Stromal cell of bone marrow (primary cell): Measurements from ENCODE around the gene LYZL4.

Source experiments
- DNase-seq: peaks from one replicate; pipeline ENCODE4 v3.0.0-alpha.2; 2012; ENCODE audit warnings: low read depth

The LYZL4 gene, protein sequence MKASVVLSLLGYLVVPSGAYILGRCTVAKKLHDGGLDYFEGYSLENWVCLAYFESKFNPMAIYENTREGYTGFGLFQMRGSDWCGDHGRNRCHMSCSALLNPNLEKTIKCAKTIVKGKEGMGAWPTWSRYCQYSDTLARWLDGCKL

DNA sequence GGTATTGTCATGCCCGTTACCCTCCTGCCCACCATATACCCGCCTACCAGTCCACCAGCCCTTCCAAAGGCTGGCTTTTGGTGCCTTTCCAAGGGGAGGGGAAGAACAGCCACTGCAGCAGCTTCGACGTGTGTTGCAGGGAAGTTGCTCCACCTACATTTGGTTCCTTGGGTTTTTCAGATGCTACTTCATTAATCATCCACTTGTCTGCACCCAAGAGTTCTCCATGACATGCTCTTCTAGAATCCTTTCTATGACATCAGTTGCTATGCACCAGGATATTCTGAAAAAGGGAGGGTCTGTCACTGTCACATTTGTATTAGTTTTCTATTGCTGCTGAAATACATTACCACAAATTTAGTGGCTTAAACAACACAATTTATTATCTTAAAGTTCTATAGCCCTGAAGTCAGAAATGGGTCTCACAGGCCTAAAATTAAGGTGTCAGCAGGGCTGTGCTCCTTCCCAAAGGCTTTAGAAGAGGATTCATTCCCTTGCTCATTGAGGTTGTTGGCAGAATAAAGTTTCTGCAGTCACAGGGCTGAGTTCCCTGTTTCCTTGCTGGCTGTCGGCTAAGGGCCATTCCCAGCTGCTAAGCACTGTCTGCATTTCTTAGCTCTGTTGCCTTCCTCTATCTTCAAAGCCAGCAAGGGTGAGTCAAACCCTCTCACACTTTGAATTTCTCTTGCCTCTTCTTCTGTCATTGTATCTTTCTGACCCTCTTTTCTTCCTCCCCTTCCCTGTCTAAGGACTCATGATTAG lies at the start of gene LYZL4:
Gene LYZL4 (minus strand): TSS at position 241 of the 762 bp plus-strand sequence. CDS start 3,359 bp downstream, outside the sequence.
- no peak for DNase-seq

DNA sequence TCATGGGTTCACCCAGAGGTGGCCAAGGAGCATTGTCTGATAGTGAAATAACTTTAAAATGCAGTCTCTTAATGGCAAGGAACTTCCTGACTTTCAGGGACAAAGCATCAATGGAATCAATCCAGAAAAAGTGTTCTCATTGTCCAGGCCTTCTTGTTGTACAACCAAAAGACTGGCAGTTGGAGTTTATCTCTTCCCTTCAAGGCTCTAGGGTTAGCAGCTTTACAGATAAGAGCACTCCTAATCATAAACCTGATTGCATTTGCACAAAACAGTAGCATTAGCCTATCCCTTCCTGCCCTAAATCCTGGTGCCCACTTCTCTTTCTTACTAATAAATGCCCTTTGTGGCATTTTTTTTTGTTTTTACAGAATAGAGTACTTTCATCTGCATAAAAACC lies 48.7 kb upstream of the LYZL4 start:
- DNase-seq: no peak

DNA sequence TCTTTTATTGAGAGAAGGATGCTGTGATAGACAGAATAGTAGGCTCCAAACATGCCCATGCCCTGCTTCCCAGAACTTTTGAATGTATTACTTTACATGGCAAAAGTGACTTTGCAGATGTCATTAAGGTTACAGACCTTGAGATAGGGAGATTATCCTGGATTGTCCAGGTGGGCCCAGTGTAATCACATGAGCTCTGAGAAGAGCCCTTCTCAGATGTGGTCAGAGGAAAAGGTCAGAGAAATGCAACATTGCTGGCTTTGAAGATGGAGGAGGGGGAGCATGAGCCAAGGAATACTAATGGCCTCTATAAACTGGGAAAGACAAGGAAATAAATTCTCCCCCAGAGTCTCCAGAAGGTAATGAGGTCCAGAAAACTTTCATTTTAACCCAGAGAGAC lies 45.8 kb upstream of the LYZL4 start:
- no peak for DNase-seq

DNA sequence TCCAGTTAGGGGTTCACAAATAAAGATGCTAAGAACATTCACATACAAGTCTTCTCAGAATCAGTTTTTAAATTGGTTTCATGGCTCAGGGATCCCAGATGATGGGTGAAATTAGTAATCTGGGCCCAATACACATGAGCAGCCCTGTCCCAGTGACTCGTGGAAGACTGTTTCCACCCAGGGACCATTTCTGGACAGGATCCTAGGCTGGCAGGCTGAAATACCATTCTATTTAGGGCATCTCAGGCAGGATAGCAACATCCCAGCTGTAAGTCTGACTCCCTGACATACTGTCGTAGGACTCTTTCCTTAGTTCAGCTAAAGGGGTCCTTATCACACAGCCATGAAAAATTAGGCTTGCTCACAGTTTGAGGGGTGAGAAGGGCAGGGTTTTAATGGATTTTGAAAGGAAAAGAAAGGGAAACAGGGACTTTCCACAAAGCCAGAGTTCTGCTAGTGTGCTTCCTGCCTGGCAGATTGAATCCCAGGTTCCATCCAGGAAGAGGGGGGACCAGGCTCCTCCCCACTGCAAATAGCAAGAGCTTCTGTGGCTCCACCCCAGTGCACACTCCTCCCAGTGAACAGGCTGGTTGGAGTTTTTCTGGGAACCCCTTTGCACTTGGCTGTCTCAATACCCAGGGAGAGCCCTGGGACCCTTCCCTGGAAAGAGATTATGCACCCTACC lies 41.3 kb upstream of the LYZL4 start:
- no peak for DNase-seq

DNA sequence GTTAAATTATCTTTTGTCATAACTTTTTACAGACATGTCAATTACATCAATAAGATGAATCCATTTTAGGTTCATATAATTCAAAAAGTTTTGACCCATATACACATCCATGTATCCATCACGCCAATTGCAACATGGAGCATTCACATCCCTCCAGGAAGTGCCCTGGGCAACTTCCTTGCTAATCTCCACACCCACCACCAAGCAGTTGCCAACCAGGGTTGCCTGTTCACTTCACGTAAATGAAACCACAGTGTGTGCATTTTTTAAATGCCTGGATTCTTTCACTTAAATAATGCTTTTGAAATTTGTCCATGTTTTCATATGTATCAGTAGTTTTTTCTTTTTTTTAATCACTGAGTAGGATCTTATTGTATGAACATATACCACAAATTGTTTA lies 40.7 kb upstream of the LYZL4 start:
- DNase-seq: no peak

DNA sequence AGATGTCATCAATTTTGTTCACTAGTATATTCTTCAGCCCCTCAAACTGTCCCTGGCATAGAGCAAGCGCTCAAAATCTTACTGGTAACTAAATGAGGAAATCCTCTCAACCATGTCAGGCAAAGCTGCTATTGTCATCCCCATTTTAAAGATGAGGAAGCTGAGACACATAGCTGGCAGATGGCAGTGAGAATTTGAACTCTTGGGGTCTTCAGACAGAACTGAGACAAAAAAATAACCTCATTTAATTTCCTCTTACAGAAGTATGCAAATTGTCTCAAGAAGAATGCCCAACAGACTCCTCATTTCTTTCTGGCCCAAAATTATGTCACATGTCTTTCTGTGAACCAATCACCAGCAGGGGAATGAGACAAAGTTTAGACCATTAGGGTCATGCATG lies 40.2 kb upstream of the LYZL4 start:
- DNase-seq: no peak

DNA sequence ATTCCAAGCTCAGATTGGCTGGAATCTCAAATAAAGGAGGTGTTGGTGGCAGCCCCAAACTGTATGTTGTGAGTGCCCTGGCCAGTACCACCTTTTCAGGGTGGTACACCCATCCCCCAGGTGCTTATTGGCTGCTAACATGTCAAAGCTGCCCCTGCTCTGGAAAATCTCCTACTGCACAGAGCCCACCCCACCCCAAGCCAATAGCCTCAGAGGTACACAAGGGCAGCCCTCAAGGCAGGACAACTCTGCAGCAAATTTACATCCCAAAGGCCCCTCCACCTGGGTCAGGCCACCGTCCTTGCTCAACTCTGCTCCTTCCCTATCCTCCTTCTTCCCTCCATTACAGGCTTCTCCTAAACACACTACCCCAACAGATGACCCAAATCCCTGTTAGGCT lies 37.1 kb upstream of the LYZL4 start:
- no peak for DNase-seq

DNA sequence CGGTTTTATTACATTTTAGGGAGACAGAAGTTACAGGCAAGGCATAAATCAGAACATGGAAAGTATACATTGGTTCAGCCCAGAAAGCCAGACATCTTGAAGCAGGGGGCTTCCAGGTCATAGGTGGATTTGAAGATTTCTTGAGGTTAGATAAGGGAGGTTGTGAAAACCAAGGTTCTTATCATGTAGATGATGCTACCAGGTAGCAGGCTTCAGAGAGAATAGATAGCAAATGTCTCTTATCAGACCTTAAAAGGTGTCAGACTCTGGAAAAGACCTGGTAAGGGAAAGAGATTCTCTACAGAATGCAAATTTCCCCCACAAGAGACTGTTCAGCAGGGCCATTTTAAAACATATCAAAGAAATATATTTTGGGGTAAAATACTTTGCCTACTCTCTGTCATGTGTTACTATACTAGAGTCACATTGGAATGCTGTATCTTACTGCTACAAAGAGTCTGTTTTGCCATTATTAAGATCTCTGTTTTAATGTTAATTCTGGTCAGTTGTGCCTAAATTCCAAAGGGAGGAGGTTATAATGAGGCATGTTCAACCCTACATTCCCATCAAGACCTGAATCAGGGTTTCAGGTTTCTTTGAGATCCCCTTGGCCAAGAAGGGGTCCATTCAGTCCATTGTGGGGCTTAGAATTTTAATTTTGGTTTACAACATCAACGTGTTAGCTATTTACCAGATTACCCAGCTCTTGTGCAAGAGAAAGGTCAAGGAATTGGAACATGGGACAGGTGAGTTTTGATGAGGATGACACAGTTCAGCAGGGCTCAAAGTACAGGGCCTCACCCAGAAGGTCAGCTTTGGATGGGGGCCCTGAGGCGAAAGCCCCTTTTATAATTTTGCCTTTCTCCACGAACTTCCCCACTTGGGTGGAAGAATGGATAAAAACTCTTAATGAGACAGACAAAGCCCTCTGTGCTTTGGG lies 36.0 kb upstream of the LYZL4 start:
- no peak for DNase-seq

DNA sequence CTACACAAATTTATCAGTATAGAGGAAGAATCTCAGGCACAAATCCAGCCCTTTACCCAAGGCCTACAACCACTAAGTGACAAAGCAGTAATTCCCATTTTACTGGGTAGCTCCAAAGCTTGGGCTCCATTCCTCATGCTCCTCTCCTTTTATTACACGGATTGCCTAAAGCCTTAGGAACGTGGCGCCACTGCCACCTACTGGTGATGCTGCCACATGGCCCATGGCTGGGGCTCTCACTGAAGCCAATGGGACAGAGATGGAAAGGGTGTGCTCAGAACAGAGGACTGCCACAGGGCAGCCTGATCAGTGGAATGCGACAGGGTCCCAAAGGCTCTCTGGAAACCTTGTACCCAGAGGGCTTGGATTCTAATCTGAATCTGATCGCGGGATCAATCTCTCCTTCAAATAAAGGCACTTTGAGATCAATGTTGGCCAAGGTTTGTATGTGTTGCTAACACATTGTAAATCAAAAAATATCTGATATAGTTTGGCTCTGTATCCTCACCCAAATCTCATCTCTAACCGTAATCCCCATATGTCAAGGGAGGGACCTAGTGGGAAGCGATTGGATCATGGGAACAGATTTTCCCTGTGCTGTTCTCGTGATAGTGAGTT lies 33.5 kb upstream of the LYZL4 start:
- peak; percentile 48 for DNase-seq

DNA sequence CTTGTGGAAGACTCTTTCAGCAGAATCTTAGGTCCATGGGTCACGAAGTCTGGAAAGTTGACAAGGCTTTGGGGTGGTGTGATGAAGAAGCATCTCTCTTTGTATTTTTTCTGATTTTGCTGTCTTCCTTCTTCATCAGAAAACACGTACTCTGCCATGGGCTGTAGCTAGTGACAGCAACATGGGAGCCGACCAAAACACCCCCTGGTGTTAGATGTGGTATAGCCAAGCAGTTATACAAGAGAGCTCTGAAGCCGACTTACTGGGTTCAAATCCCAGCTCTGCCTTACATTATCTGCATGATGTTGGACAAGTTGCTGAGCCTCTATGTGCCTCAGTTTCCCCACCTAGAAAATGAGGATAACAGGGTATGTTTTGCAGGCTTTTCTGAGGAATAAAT lies 32.9 kb upstream of the LYZL4 start:
- DNase-seq: no peak

DNA sequence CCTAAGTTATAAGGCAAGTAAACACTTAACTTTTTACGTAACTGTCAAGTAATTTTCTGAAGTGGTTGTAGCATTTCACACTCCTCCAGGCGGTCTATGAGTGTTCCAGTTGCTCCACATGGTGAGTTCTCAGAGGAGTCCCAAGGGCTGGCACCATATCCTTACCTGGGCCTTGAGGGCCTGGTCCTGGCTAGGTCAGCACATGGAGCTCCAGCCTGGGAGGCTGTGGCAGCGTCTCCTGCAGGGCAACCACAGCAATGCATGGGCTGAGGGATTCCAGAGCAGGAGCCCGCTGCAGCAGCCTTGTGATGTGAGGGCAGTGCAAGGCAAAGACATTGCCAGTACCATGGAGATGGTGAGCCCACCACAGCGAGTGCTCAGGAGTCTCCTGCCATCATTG lies 32.2 kb upstream of the LYZL4 start:
- no peak for DNase-seq

DNA sequence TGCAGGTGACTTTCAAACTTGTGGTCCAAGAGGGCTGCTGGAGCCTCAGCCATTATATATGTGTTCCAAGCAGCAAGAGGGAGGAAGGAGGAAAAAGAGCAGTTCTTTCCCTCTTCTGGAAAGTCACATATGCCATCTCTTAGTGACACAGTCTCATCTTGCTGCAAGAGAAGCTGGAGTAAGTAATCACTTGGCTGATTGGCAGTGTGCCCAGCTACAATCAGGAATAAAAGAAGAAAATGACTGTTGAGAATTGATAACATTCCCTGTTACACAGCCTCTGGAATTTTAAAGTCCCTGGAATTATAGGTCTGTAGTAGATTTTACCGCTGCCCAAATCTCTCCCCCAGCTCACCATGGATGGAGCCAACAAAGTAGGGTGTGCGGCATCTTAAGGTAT lies 31.4 kb upstream of the LYZL4 start:
- no peak for DNase-seq

DNA sequence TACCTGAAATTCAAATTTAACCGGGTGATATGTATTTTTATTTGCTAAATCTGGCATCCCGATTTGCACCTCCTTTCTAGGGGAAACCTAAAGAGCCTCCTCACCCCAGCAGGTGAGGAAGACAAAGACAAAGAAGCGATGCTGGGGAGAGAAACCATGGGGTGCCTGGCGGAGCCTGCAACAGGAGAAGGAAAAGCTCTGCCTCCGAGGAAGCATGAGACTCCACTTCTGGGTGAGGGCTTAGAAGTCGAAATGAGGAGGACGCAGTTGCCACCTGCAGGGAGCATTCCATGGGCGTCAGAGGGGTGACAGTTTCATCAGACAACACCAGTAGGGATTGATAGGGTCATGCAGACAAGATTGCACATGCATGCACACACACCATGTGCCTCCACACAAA lies 30.5 kb upstream of the LYZL4 start:
- no peak for DNase-seq

DNA sequence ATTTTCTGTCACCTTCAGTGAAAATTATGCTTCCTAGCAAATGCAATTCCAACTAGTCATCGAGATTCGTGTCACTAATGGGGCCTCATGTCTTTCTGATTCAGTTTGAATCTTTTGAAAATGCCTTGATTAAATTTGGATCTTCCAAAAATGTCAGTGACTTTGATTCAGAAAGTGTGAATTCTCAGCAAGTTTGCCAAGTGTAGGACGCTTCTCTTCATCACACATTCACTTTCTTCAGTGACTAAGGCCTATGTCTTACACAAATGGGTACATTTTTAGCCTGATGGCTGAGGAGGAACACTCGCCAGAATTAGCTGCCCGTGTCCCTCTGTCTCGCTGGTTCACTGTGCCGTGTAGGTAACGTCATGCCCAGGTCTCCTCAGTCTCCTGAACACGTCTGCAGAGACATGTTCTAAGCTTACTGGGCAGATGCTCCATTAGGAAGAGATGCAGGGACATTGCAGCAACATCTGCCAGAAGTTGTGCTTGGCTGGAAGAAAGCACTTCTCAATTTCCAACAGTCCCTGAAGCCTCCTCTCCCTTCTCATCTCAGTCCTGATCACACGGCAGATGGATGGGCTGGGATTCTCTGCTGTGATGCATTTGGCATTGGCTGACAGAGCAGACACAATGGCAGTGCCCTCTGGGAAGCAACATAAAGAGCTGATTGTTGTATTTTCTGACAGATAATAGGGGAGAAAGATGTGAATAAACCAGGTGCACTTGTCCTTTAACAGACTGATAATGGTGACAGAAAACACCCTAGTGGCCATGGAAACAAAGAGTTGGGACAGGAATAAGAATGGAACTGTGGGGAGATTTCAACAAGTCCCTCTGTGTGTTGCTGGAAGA lies 29.1 kb upstream of the LYZL4 start:
- no peak for DNase-seq

DNA sequence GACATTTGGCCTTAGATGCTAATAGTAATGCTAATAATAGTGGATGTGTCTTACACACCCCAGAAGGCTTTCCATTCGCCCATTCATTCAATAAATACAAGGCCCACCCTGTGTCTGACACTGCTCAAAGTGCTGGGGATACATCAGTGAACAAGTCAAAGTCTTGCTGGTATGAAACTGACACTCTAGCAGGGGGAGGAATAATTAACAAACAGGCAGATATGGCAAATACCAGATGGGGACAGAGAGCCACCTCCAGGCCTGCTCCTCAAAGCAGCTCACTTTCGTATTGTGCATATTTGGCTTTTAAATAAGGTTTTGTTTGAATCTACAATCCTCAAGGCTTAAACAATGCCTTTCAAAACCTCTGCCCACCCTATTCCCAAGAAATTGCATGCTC lies 28.3 kb upstream of the LYZL4 start:
- DNase-seq: no peak

DNA sequence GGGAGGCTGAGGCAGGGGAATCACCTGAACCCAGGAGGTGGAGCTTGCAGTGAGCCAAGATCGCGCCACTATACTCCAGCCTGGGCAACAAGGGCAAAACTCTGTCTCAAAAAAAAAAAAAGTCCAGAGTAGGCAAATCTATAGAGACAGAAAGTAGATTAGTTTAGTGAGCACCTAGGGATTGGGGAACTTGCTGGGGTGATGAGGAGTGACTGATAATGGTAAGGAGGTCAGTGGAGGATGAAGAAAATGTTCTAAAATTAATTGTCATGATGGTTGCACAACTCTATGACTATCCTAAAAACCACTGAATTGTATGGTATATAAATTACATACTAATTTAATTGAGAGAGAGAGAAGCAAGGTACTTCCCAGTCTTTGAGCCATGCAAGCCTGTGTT lies 27.8 kb upstream of the LYZL4 start:
- DNase-seq: no peak

DNA sequence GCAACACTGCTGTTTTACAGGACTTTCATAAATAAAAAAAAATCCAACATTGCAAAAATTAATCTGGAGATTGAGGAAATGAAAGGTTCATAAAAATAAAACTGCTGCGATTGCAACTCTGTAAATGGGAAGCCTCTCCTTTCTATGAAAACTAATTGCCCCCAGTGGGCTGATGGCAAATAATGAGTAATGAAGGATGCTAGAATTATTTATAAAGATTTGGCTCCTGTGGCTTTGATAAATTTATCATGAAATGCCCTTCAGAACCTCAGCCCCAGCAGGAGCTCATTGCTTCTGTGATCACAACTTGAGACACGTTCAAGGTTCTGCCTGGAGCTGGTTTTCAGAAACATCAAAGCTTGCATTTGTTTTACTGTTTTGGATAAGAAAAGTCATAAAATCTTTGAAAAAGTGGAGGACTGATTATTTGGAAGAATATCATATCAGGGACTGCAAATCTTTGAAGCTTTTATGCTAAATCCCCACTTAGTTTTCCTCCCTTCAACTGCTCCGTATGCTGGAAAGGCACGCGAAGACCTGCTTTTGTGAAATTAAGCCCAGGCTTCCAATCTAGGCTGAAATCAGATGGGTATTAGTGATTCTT lies 24.5 kb upstream of the LYZL4 start:
- DNase-seq: no peak

DNA sequence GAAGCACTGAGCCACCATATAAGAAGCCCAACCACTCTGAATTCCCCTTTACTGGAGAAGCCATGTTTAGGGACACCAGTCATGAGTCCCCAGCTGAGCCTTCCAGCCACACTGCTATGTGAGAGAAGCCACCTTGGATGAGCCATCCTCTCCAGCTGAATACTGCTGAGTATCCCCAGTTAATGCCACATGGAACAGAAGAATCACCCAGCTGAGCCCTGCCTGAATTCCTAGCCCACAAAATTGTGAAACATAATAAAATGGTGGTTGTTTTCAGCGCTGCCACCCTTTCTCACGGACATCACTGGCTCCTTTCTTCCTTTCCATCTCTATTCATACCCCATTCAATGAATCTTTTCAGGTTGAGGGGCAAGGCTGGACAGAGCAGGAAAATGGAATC lies 22.1 kb upstream of the LYZL4 start:
- no peak for DNase-seq

DNA sequence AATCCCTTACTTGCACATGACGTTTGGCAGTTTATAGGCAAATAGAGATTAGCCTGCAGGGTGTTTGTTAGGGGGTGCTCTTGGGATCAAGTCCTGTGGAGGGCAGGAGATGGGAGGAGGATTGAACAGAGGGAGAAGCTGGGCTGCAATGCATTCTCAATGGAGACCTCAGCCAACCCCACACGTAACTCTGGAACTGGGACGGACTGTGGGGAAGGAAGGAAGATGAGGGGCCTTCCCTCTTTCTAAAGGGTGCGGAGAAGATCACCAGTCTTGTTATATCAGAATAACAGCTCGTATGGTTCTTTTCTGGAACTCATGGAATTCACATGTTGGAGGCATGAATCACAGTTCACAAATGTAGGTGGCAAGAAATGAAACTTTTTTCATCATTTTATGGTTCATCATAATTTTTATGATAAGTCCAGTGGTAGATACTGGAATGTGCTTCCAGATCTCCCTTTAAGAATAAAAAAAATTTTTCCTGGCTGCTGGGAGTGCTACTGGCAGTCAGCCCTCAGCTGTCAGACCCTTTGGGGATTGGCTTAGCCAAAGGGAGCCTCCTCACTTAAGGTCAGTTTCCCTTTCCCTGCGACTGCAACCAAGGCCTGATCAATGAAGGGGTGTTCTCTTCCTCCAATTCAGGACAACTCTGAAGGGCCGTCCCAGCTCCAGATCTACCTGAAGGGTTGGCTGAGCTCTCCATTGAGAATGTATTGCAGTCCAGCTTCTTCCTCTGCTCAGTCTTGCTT lies 20.5 kb upstream of the LYZL4 start:
- no peak for DNase-seq

DNA sequence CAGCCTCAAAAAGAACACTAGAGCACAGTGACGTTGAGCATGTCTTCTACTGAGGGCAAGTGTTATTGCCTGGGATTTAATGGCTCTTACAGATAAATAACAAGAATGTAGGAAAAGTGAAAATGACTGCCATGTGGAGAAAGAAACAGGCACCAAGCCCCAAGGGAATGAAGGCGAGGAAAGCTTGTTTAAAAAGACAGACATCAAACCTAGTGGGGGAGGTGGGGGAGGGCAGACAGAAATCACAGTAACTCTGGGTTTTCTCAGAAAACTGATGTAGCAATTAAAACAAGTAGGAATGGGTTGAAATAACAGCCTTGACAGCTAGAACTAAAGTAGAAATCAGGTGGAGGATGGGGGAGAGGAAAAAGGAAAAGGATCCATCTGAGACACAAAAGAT lies 18.4 kb upstream of the LYZL4 start:
- no peak for DNase-seq
